T1000 (cell line): Measurements from ENCODE around the gene LCLAT1.

ENCODE experiments used
- DNase-seq: peaks from one replicate; lab custom pipeline; 2025; ENCODE audit warnings: mixed read lengths; lab: John Stamatoyannopoulos, UW

The LCLAT1 gene

GRCh38 chr2:30422444-30423040 is 24.5 kb upstream of the LCLAT1 start:
- no peak for DNase-seq

GRCh38 chr2:30424231-30424630 is 22.8 kb upstream of the LCLAT1 start:
- no peak for DNase-seq

- DNase-seq: no peak
Measured at GRCh38 chr2:30425326-30425725, 21.7 kb upstream of the LCLAT1 start.

GRCh38 chr2:30427606-30428347 is 19.3 kb upstream of the LCLAT1 start:
- no peak for DNase-seq

- no peak for DNase-seq
Measured at GRCh38 chr2:30428348-30428662, 18.7 kb upstream of the LCLAT1 start.

- no peak for DNase-seq
Measured at GRCh38 chr2:30428827-30429461, 18.1 kb upstream of the LCLAT1 start.

GRCh38 chr2:30433541-30434299 is 13.3 kb upstream of the LCLAT1 start:
- DNase-seq: no peak

GRCh38 chr2:30434708-30435107 is 12.3 kb upstream of the LCLAT1 start:
- DNase-seq: no peak

GRCh38 chr2:30436859-30437435 is 10.1 kb upstream of the LCLAT1 start:
- no peak for DNase-seq

GRCh38 chr2:30437809-30438548 is 9.1 kb upstream of the LCLAT1 start:
- DNase-seq: no peak

GRCh38 chr2:30439296-30439695 is 7.8 kb upstream of the LCLAT1 start:
- no peak for DNase-seq

GRCh38 chr2:30439879-30440278 is 7.2 kb upstream of the LCLAT1 start:
- DNase-seq: no peak

- DNase-seq: no peak
Measured at GRCh38 chr2:30441023-30441422, 6.0 kb upstream of the LCLAT1 start.

- no peak for DNase-seq
Measured at GRCh38 chr2:30443081-30443480, 4.0 kb upstream of the LCLAT1 start.

GRCh38 chr2:30444273-30444672 is 2.8 kb upstream of the LCLAT1 start:
- DNase-seq: no peak

- no peak for DNase-seq
Measured at GRCh38 chr2:30445266-30445821, 1.7 kb upstream of the LCLAT1 start.

- DNase-seq: no peak
Measured at GRCh38 chr2:30446602-30447148, 371 bp upstream of the LCLAT1 start.

GRCh38 chr2:30448308-30448707 is 1.3 kb downstream of the LCLAT1 start:
- no peak for DNase-seq

GRCh38 chr2:30448866-30449265 is 1.8 kb downstream of the LCLAT1 start:
- DNase-seq: no peak

GRCh38 chr2:30450025-30450424 is 3.0 kb downstream of the LCLAT1 start:
- no peak for DNase-seq

- no peak for DNase-seq
Measured at GRCh38 chr2:30453498-30453897, 6.5 kb downstream of the LCLAT1 start.
